Stimulated activated CD8-positive, alpha-beta memory T cell treated with anti-CD3 and anti-CD28 coated beads, Interleukin-7, amount 100 ng/mL, for 24 hours (primary cell): Measurements from ENCODE around the gene GAP43.
"Not testable (repeated sequence)": the region's sequence is repeated elsewhere in the genome, so short reads cannot be mapped to it uniquely, and the experiment has no call there.

Experiments used
- DNase-seq: peaks from one replicate; pipeline ENCODE4 v3.0.0-alpha.2; 2020; ENCODE audit warnings: low read depth

The GAP43 gene

DNA sequence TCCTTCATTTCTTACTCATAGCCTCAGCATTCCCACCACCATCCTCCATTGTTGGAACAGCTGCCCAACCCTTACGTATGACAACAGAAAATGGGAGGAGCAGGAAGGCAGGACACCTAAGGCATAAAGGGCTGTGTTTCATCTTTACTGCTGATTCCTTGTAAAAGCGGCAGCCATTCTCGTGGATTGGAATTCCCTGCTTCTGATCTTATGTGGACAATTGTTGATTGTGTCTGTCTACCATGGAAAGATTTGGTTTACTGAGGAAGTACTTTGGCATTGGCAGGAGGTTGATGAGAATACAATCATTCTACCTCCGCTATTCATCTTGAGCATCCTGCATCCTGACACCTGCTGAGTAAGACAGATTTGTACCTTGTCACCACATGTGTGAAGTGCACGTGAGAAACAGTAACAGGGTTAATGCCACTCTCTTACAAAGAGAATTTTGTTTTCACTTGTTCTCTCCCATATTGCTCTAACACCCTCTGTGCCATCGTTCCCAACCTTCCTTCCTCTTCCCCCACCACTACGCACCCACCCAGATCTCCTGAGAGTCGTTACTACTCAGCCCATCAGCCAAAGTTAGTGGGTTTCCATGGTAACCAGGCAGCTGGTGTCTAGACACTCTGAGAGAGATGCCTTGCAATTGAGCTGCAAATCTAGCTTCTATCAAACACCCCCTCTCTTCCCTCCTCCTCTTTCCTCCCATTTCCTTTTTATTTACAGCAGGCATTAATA is 75.7 kb downstream of the GAP43 start:
- DNase-seq, result no peak

DNA sequence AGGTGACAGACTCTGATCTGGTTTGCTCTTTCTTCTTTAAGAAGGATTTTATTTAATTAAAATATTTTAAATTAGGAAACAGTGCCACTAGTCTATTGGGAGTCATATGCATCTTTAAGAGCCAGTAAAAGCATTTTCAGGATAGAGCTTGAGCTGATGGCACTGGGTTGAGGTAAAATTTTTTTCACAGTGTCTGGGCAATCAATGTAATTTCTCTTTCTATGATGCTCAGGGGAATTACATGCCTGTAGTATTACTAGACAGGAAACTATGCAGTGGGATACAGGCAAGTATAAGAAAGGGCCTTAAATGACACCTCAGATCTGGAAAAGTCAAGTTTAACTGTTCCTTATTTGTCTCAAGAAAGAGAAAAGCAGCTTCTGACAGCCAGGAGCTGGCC is 76.4 kb downstream of the GAP43 start:
- no peak for DNase-seq

GRCh38 chr3:115702598-115702997 is 79.3 kb downstream of the GAP43 start:
- DNase-seq, result no peak

DNA sequence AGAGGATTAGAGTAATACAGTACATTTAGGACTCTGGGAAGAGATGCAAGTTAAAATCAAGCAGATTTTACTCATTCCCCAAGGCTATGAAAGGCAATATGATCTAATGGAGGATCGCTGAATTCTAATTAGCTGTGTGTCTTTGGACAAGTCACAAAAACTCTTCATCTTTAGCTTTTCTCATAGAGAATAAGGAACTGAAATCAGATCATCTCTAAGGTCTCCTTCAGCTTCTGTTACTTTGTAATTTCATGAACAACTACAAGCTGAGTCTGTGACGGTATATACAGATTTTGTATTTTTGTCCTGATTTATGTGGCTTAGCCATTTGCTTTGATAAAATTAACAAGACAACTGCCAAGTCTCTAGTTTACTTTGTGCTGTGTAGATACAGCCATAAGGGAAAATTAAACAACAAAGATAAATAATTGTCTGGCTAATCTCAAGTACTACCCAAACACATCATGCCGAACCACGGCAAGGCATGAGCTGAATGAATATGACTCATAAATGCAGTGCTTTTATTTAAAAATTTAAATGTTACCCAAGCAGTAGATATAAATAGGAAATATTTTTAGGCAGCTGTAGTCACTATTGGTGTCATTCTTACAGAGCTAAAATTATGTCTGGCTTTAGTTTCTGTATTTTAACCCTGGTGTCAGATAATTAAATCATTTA is 81.5 kb downstream of the GAP43 start:
- DNase-seq, result no peak

GRCh38 chr3:115706311-115706829 is 83.1 kb downstream of the GAP43 start:
- DNase-seq, result no peak

- DNase-seq, result no peak
These were observed 85.2 kb downstream of the GAP43 start for GRCh38 chr3:115708540-115708939.

- DNase-seq, result no peak
These were observed 85.8 kb downstream of the GAP43 start for GRCh38 chr3:115709093-115709492.

GRCh38 chr3:115709931-115710330 is 86.6 kb downstream of the GAP43 start:
- DNase-seq, result no peak

DNA sequence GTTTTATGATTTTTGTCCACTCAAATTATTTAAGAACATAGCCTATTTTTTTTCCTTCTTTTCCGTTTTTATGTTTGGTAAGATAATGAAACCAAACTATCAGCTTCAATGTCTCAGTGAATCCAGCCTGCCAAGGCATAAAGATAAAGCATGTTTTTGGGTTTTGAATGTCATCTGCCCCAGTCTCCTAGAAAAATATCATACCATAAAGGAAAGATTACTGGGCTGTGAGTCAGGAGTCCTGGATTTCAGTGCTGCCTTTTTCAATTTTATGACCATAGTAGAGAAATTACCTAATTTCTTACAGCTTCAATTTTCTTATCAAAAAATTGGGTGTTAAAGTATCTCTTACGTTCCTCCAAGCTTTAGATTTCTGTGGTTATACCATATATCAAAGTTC is 87.5 kb downstream of the GAP43 start:
- DNase-seq, result no peak

GRCh38 chr3:115712871-115713270 is 89.6 kb downstream of the GAP43 start:
- no peak for DNase-seq

GRCh38 chr3:115713284-115713683 is 90.0 kb downstream of the GAP43 start:
- no peak for DNase-seq

GRCh38 chr3:115715241-115715745 is 92.0 kb downstream of the GAP43 start:
- DNase-seq, result no peak

- DNase-seq, result no peak
These were observed 97.7 kb downstream of the GAP43 start for GRCh38 chr3:115720983-115721382.

DNA sequence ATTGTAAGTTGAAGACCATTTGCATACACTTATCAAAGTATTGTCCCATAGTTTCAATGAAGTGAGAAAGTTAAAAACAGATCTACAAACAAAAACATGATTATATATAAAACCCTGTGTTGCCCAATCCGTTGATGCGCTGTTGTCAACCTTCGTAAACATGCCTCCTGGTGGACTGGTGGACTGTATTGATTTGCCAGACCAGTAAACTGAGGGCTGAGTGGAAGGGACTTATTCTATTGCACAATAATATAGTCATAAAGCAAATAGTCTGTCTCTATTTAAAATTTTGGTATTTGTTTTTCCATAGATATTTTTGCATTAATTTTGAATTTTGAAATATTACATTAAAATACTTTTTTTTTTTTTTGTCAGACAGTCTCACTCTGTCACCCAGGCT is 102.5 kb downstream of the GAP43 start:
- no peak for DNase-seq

- no peak for DNase-seq
These were observed 103.8 kb downstream of the GAP43 start for GRCh38 chr3:115727135-115727534.

- DNase-seq, result no peak
These were observed 104.7 kb downstream of the GAP43 start for GRCh38 chr3:115728013-115728412.

DNA sequence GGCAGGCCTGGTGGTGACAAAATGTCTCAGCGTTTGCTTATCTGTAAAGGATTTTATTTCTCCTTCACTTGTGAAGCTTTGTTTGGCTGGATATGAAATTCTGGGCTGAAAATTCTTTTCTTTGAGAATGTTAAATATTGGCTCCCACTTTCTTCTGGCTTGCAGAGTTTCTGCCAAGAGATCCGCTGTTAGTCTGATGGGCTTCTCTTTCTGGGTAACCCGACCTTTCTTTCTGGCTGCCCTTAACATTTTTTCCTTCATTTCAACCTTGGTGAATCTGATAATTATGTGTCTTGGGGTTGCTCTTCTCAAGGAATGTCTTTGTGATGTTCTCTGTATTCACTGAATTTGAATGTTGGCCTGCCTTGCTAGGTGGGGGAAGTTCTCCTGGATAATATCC is 113.0 kb downstream of the GAP43 start:
- not testable (repeated sequence) for DNase-seq

DNA sequence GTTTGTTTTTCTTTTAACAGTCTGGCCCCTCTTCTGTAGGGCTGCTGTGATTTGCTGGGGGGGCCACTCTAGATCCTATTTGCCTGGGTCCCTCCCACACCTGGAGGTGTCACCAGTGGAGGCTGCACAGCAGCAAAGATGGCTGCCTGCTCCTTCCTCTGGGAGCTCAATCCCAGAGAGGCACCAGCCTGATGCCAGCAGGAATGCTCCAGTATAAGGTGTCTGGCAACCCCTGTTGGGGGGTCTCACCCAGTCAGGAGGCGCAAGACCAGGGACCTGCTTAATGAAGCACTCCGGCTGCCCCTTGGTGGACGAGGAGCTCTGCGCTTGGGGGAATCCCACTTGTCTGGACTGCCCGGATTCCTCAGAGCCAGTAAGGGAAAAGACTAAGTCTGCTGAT is 118.3 kb downstream of the GAP43 start:
- DNase-seq, result no peak

- DNase-seq, result not testable (repeated sequence)
These were observed 121.2 kb downstream of the GAP43 start for GRCh38 chr3:115744516-115744915.

- not testable (repeated sequence) for DNase-seq
These were observed 129.7 kb downstream of the GAP43 start for GRCh38 chr3:115752978-115753377.

- no peak for DNase-seq
These were observed 134.9 kb downstream of the GAP43 start for GRCh38 chr3:115758076-115758763.

DNA sequence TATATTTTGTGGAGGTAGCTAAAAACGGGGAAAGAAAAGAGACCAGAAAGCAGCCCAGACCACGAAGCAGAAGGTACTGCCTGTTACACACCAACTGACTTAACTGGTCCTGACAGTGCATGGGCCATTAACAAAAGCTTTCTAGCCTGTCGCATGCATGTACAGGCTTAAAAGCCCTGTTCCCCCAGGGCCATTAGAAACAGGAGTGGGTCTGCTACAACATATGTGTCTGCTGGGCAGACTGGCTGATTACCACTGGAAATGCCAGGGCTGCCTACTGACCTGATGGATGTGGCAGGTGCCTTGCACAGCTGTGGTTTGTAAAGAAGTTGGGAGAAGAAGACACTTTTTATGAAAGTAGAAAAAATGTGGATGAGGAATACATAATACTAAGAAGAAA is 137.4 kb downstream of the GAP43 start:
- no peak for DNase-seq

- no peak for DNase-seq
These were observed 138.6 kb downstream of the GAP43 start for GRCh38 chr3:115761927-115762305.
